RWPE1 (cell line): ENCODE measurements around the gene SNED1.

Experiments used
- CTCF ChIA-PET: fragments of 350-600 bp; sonication (Branson Sonifier 250); formaldehyde crosslinking; extraction: SDS; loops from one replicate; lab custom pipeline; 2021; lab: Yijun Ruan, JAX
- POLR2A ChIA-PET: fragments of 400-600 bp; formaldehyde crosslinking; extraction: SDS; loops from one replicate; lab custom pipeline; 2020; ENCODE audit warnings: antibody characterized with exemption; ENCODE audit not compliant: low non-redundant PET; lab: Yijun Ruan, JAX
- DNase-seq: peaks from one replicate; pipeline ENCODE4 v3.0.0; 2012; ENCODE audit warnings: low spot score
- H3K27ac ChIP-seq: fragments of 450-650 bp; 2 replicates; pipeline ENCODE4 v1.5.1; 2017
- TF ChIP-seq, protein P1 (sequence below): fragments of 450-650 bp; conservative IDR thresholded peaks from 2 replicates; pipeline ENCODE4 v1.5.1; 2017; ENCODE audit warnings: low read depth, mild to moderate bottlenecking

Gene SNED1

DNA sequence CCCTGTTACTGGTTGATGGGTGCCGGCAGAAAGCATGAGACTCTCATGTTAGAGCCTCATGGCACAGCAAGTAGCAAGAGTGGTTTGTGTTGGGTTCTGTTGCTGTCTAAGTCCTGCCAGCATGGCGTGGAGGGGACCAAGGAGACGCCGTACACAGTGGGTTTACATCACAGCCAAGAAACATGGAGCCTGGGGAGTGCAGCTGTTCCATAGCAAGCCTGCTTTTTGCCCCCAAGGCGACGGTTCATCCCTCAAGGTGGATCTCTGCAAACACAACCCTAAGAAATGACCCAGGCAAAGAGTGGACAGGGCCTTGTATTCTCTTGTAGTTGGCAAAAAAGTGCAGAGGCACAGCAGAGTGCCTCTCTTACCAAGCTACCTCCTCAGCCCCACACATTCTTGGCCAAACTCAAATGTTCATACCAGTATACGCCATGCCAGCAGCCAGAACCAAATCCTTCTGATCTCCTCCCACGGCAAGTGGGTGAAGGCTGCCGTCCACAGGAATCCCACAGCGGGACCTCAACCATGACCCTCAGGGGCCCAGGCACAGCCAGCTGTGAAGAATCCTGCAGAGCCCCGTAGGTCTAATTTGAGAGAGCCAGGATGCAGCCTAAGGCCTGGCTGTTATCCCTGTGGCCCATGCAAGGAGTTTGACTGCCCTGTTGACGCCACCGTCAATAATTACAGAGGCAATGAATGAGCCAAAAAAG lies 19.0 kb downstream of the SNED1 start:
- POLR2A ChIA-PET: no interaction called here
- DNase-seq: no peak
- TF ChIP-seq, protein P1, sequence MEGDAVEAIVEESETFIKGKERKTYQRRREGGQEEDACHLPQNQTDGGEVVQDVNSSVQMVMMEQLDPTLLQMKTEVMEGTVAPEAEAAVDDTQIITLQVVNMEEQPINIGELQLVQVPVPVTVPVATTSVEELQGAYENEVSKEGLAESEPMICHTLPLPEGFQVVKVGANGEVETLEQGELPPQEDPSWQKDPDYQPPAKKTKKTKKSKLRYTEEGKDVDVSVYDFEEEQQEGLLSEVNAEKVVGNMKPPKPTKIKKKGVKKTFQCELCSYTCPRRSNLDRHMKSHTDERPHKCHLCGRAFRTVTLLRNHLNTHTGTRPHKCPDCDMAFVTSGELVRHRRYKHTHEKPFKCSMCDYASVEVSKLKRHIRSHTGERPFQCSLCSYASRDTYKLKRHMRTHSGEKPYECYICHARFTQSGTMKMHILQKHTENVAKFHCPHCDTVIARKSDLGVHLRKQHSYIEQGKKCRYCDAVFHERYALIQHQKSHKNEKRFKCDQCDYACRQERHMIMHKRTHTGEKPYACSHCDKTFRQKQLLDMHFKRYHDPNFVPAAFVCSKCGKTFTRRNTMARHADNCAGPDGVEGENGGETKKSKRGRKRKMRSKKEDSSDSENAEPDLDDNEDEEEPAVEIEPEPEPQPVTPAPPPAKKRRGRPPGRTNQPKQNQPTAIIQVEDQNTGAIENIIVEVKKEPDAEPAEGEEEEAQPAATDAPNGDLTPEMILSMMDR: no peak
- CTCF ChIA-PET: interaction anchor here (0.7 kb wide), 1 partner anchor 762 kb away, joined by 4 read pairs; no protein-coding TSS in a partner anchor
- H3K27ac ChIP-seq: no peak overlapping the region

DNA sequence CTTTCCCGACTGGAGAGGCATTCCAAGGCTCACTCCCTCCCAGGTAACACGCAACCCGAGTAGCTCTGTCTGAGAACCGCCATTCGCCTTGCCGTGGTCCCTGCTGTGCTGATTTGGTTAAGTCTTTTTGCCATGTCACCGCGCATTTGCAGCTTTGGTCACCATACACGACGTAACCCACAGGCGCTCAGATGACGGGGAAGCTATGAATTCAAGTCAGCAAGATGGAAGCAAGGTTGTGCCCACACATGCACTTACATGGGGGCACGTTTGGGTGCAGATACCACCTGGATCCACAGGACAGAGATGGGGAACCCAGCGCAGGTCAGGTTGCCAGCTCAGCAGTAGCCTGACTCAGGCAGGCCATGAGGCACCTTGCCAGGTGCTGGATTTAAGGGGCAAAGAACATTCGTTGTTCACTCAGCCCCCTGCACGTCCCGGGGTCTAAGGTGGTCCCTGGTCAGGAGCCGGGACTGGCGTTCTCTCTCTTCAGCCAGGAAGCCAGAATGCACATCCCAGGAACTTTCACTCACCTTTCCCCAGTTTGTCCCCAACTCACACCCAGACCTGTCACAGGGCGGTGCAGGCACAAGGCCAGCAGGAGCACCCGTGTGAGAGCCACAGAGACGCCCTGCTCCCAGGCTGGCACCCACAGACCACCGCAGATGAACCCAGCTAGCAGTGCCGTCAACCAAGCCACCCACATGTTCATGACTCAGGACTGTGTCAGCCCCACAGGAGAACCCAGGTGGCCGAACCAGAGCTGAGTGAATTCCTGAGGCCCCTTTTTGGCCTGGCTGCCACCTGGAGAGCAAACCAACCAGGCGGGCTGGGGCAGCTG lies 19.9 kb downstream of the SNED1 start:
- ChIA-PET CTCF (interaction anchor here (0.7 kb wide), 1 partner anchor 761 kb away, joined by 4 read pairs; no protein-coding TSS in a partner anchor), POLR2A (no interaction called here)
- TF ChIP-seq, protein P1: no peak
- no peak overlapping the region for H3K27ac ChIP-seq
- no peak for DNase-seq

DNA sequence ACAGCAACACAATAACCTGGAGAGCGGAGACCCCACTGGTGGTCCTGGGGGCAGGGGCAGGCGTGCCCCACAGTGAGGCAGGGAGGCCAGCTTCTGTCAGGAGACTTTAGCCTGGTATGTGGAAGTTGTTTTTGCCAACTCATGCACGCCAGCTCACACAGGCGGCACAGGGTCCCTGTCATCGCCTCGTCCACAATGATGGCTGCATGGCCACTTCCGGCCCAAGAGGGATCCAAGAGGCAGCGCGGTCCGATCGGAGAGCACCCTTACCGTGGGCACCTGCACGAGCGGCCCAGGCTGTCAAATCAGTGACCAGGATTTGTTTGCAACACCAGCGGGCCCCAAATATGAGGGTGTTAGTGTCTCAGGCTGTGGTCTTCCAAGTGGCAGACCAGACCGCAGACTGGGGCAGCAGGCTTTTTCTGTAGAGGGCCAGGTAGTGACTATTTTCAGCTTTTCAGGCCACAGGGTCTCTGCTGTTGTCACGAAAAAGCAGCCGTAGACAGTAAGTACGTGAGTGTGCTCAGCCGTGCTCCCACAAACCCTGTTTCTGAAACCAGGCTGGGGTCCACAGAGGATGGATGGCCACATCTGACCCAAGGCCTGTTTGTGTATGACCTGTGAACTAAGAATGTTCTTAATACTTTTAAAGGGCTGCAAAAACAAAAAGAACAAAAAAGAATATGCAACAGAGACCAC lies 21.2 kb downstream of the SNED1 start:
- CTCF ChIA-PET: no interaction called here
- TF ChIP-seq, protein P1: no peak
- POLR2A ChIA-PET: no interaction called here
- DNase-seq: no peak
- no peak overlapping the region for H3K27ac ChIP-seq

DNA sequence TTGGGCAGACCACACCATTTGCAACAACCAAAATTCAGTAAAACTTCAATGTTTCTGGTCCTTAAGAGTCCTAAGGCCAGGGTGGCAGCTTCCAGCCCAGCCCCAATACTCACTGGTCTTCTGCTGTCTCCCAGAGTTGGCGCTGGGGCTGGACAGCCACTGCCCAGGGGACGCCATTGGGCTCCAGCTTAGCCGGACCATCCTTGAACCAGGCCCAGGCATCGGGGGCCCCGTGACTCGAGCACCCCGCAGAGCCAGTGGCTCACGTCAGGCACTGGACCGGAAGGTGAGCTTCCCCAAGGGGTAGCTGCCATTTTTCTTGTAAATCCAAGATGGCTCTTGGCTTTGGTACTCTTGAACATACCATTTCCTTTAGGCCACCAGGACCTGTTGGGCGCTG lies 21.8 kb downstream of the SNED1 start:
- POLR2A ChIA-PET: no interaction called here
- CTCF ChIA-PET: no interaction called here
- H3K27ac ChIP-seq: no peak overlapping the region
- TF ChIP-seq, protein P1: no peak
- no peak for DNase-seq

DNA sequence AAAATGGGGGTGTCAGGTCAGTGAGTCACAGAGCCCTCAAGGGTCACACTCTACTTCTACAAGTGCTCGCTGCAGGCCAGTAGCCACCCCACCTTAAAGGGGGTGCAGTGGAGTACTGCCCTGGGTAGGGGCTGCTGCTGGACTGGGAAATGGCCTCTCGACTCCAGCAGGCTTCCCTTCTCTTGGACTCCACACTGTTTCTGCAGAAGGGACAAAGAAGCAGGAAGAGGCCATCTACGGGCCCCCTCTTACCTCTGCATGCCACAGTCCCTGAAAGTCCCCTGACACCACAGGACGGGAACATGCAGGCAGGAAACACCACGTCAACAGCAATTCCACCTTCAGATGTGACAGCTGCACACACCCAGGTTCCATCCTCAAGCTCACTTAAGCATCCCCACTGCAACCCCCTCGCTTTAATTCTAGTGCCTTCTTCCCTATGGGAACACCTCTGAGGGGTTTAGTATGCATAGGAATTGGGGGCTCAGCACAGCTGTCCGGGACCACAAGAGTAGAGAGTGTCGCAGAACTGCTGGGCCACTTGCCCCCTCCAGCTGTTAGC lies 22.3 kb downstream of the SNED1 start:
- no peak overlapping the region for H3K27ac ChIP-seq
- POLR2A ChIA-PET: no interaction called here
- CTCF ChIA-PET: no interaction called here
- no peak for DNase-seq
- TF ChIP-seq, protein P1: no peak

DNA sequence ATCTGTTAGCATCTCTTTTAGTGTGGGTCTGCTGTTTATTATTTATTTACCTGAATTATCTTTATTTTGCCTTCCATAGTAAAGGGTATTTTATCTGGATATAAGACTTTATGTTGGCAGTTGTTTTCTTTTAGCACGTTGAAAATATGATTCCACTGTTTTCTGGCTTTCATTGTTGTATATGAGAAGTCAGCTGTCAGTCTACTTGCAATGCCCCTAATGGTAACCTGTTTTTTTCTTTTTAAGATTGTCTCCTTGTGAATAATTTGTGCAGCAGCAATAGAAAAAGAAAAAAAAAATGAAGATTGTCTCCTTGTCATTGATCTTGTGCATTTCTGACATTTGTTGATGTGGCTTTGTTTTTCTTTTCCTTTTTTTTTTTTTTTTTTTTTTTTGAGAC lies 27.2 kb downstream of the SNED1 start:
- POLR2A ChIA-PET: no interaction called here
- CTCF ChIA-PET: no interaction called here
- TF ChIP-seq, protein P1: no peak

More for the DNA sequence above, 27.2 kb downstream of the SNED1 start:
- no peak for DNase-seq
- no peak overlapping the region for H3K27ac ChIP-seq
